Measurements from ENCODE around the gene MTUS2. TPM values are rescaled to one million over a fixed set of nuclear protein-coding genes. Genes with fewer than 3 reads are reported as not detected.
A peak's percentile ranks its signal among the peaks of the same experiment; 100 is the strongest.

The MTUS2 gene
- total RNA-seq, 1 experiment from 2014 or later, result 0.35 TPM

DNA sequence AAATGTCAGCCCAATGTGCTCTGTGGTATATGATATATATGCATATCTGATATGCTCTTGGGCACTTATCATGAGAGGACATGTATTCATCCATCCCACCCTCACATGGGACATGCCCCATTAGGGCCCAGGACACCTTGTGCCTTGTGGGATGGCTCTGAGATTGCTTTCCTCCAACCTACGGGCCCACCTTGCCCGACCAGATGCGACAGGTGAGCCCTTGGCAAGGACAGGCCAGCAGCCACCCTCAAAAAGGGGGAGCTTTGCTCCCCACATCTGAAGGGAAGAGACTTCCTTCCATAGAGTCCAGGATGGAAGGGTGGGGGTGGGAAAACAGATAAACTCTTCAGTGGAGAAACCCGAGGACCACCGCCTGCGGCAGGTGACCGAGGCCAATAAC lies 716.7 kb downstream of the MTUS2 start:
- Histone ChIP-seq H3K18ac (ENCODE audit: insufficient read length, low read depth, low read length) (no peak overlapping the region), H3K4ac (ENCODE audit: low read depth, low read length) (no peak overlapping the region), H3K23me2 (ENCODE audit: insufficient read length, low read depth, low read length, poor library complexity, severe bottlenecking) (no peaks in the 10 kb centered on the region), H3K4me1 (ENCODE audit: insufficient read depth, low read length) (peaks cover 10% of the 10 kb centered on the region), H4K5ac (ENCODE audit: insufficient read length, low read depth, low read length) (no peak overlapping the region), H3K14ac (ENCODE audit: insufficient read depth, low read length) (no peak overlapping the region), H3T11ph (ENCODE audit: low read length) (no peak overlapping the region), H3K27me3 (ENCODE audit: insufficient read depth, low read length) (no peaks in the 10 kb centered on the region), H2BK12ac (ENCODE audit: insufficient read length, low read depth, low read length) (no peak overlapping the region), H3K23ac (ENCODE audit: insufficient read length, low read depth, low read length) (no peak overlapping the region), H3K9me3 (ENCODE audit: control insufficient read depth, low read depth, low read length) (no peaks in the 10 kb centered on the region), H4K91ac (ENCODE audit: insufficient read length, low read depth, low read length) (no peak overlapping the region), H4K20me1 (ENCODE audit: control insufficient read depth, insufficient read depth, insufficient read length) (no peaks in the 10 kb centered on the region), H3K79me2 (ENCODE audit: insufficient read depth, low read length) (peaks cover 2% of the 10 kb centered on the region; the same call in 1 of the 2 replicates), H2BK5ac (ENCODE audit: insufficient read length, low read length) (no peak overlapping the region), H2BK15ac (ENCODE audit: low read depth, low read length) (no peak overlapping the region), H3K27ac (ENCODE audit: insufficient read length, low read depth, low read length) (no peak overlapping the region), H2AK5ac (ENCODE audit: insufficient read length, low read length) (no peak overlapping the region), H3K79me1 (ENCODE audit: insufficient read depth, low read depth, low read length, poor library complexity, severe bottlenecking) (peaks cover 3% of the 10 kb centered on the region), H4K8ac (replicated peaks; ENCODE audit: insufficient read length, low read depth, low read length) (no peak overlapping the region), H3K56ac (ENCODE audit: insufficient read length, low read depth, low read length) (no peak overlapping the region), H2BK20ac (ENCODE audit: low read depth, low read length, poor library complexity, severe bottlenecking) (no peak overlapping the region), H3K4me2 (ENCODE audit: insufficient read depth, insufficient read length, low read length) (no peak overlapping the region), H2AFZ (ENCODE audit: low read length) (no peak overlapping the region), H2BK120ac (ENCODE audit: low read depth, low read length, poor library complexity, severe bottlenecking) (no peak overlapping the region), H3K9ac (ENCODE audit: extremely low read depth, insufficient read length, low read length) (no peak overlapping the region)
- Mint-ChIP-seq H3K36me3 (ENCODE audit: insufficient read depth in 1 of 3, low read depth in 3 of 3) (peaks cover 27 to 52% (median 41%) of the 10 kb centered on the region in 3 experiments), H3K27me3 (ENCODE audit: low read depth) (no peaks in the 10 kb centered on the region), H3K4me1 (peaks cover 28 to 29% of the 10 kb centered on the region in 2 experiments), H3K4me3 (no peak overlapping the region), H3K27ac (peak overlapping the region in 1 of 3 experiments; percentile 23; a peak in 1 of 7 replicates), H3K9me3 (no peaks in the 10 kb centered on the region)
- DNase-seq, result no peak
- WGBS (ENCODE audit: extremely low coverage, insufficient read length, low lambda C conversion rate), result no CpG with 5 or more reads among the region's 7 CpGs
- TF ChIP-seq CTCF (conservative IDR thresholded peaks at IDR 0.05), result no peak

Data from H9 (cell line).